COLO829 (cell line): ENCODE results near the gene SLC16A8.

Experiments used
- DNase-seq: peaks from one replicate; pipeline ENCODE4 v3.0.0; 2012; ENCODE audit warnings: low spot score

The SLC16A8 gene

GRCh38 chr22:38072322-38073149, 11.4 kb downstream of the SLC16A8 start:
- DNase-seq: no peak

- no peak for DNase-seq
Observed at GRCh38 chr22:38071421-38072321, 12.3 kb downstream of the SLC16A8 start.

GRCh38 chr22:38070250-38070921, 13.6 kb downstream of the SLC16A8 start:
- DNase-seq: no peak

GRCh38 chr22:38069372-38070249, 14.4 kb downstream of the SLC16A8 start:
- peak; percentile 38 for DNase-seq

- DNase-seq: no peak
Observed at GRCh38 chr22:38068641-38069371, 15.2 kb downstream of the SLC16A8 start.

- no peak for DNase-seq
Observed at GRCh38 chr22:38067761-38068360, 16.1 kb downstream of the SLC16A8 start.

GRCh38 chr22:38067028-38067415, 17.0 kb downstream of the SLC16A8 start:
- DNase-seq: no peak

- no peak for DNase-seq
Observed at GRCh38 chr22:38066381-38067027, 17.5 kb downstream of the SLC16A8 start.

- no peak for DNase-seq
Observed at GRCh38 chr22:38065539-38065938, 18.4 kb downstream of the SLC16A8 start.

GRCh38 chr22:38062791-38063190, 21.2 kb downstream of the SLC16A8 start:
- DNase-seq: no peak

- DNase-seq: peak; percentile 87
Observed at GRCh38 chr22:38056969-38057891, 26.8 kb downstream of the SLC16A8 start, which contains the start of gene PICK1. PICK1 (plus strand) TSS chr22:38057404; CDS start chr22:38057810, 406 bp downstream.

- DNase-seq: peak; percentile 92
Observed at GRCh38 chr22:38051900-38052862, 31.8 kb downstream of the SLC16A8 start.

- no peak for DNase-seq
Observed at GRCh38 chr22:38051261-38051660, 32.7 kb downstream of the SLC16A8 start.

GRCh38 chr22:38050720-38051119, 33.3 kb downstream of the SLC16A8 start:
- DNase-seq: no peak

GRCh38 chr22:38049812-38050619, 34.0 kb downstream of the SLC16A8 start:
- peak; percentile 63 for DNase-seq

GRCh38 chr22:38046070-38046748, 37.8 kb downstream of the SLC16A8 start:
- no peak for DNase-seq
